ENCODE results near the gene TEAD2.
"Not testable (repeated sequence)": the region's sequence is repeated elsewhere in the genome, so short reads cannot be mapped to it uniquely, and the experiment has no call there.

TEAD2 gene

GRCh38 chr19:49333418-49333805 is 28.8 kb downstream of the TEAD2 start:
- no peak for DNase-seq (ENCODE audit: low read depth)

DNA sequence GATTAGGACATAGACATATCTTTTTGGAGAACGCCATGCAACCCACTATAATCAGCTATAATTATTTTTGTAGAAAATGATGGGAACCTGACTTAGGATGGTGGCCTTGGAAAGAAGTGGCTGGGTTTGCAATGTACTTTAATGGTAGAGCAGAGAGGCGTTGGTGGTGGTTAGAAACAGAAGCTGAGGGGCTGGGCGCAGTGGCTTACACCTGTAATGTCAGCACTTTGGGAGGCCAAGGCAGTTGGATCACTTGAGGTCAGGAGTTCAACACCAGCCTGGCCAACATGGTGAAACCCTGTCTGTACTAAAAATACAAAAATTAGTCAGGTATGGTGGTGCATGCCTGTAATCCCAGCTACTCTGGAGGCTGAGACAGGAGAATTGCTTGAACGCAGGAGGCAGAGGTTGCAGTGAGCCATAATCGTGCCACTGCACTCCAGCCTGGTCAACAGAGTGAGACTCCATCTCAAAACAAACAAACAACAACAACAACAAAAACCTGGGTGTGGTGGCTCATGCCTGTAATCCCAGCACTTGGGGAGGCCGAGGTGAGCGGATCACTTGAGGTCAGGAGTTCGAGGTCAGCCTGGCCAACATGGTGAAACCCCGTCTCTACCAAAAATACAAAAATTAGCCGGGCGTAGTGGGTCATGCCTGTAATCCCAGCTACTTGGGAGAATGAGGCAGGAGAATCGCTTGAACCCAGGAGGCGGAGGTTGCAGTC is 29.4 kb downstream of the TEAD2 start:
- DNase-seq (ENCODE audit: low read depth), result not testable (repeated sequence)

DNA sequence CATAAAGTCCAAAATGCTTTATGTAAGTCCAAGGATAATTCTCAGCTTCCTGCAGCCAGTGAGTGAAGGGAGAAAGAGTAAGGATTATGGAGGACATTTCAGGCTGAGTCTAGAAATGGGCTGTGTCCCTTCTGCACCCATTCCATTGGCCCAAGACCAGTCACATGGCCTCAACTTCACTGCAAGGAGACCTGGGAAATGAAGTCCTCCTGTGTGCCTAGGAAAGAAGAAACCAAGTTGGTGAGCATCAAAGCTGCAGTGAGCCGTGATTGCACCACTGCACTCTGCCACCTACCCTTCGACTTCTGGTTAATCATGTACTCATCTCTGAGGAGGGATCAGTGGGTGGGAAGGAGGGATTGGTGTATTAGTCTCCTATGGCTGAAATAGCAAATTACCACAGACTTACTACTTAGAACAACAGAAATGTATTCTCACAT is 30.6 kb downstream of the TEAD2 start:
- no peak for DNase-seq (ENCODE audit: low read depth)

DNA sequence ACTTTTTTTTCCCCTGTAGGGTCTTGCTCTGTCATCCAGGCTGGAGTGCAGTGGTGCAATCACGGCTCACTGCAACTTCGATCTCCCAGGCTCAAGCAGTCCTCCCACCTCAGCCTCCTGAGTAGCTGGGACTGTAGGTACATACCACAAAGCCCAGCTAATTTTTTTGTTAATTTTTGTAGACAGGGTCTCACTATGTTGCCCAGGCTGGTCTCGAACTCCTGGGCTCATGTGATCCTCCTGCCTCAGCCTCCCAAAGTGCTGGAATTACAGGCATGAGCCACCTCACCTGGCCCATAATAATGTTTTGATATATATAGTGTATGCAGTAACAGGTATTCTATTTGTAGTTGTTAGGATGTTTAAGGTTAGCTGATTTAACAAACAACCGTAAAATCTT is 31.0 kb downstream of the TEAD2 start:
- not testable (repeated sequence) for DNase-seq (ENCODE audit: low read depth)

DNA sequence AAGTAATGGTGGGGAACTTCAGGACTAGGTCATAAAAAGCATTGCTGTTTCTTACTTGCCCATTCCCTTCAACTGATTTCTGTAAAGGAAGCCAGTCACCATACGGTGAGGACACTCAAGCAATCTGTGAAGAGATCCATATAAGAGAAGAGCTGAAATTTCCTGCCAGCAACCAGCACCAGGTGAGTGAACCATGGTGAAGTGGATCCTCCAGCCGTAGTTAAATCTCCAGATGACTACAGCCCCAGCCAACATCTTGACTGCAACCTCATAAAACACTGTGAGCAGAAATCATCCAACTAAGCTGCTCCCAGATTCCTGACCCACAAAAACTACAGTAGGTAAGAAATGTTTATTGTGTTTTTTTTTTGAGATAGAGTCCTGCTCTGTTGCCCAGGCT is 33.5 kb downstream of the TEAD2 start:
- no peak for DNase-seq (ENCODE audit: low read depth)

GRCh38 chr19:49327878-49328544 is 34.2 kb downstream of the TEAD2 start:
- no peak for DNase-seq (ENCODE audit: low read depth)

DNA sequence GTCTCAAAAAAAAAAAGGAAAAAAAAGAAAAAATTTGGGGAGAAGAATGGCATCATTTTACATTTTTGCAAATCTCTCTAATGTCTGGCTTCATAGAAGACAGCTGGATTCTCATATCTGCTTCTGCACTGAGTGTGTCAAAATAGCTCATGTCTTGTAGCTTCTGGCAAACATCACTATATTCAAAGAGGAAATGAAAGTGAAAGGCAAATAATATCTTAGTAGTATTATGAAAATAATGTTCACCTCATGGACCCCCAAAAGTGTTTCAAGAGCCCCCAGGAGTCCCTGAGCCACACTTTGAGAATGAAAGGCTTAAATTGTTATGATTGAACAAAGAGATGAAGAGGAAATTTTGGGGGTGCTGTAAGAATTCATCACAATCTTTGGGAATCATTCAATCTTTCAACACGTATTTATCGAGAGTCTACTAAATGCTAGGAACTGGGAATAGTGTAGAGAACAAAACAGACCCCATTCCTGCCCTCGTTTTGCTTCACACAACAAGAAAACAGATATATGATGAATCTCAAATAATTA is 36.0 kb downstream of the TEAD2 start:
- DNase-seq (ENCODE audit: low read depth), result no peak

- DNase-seq (ENCODE audit: low read depth), result not testable (repeated sequence)
Observed at GRCh38 chr19:49325756-49326155, 36.5 kb downstream of the TEAD2 start.

DNA sequence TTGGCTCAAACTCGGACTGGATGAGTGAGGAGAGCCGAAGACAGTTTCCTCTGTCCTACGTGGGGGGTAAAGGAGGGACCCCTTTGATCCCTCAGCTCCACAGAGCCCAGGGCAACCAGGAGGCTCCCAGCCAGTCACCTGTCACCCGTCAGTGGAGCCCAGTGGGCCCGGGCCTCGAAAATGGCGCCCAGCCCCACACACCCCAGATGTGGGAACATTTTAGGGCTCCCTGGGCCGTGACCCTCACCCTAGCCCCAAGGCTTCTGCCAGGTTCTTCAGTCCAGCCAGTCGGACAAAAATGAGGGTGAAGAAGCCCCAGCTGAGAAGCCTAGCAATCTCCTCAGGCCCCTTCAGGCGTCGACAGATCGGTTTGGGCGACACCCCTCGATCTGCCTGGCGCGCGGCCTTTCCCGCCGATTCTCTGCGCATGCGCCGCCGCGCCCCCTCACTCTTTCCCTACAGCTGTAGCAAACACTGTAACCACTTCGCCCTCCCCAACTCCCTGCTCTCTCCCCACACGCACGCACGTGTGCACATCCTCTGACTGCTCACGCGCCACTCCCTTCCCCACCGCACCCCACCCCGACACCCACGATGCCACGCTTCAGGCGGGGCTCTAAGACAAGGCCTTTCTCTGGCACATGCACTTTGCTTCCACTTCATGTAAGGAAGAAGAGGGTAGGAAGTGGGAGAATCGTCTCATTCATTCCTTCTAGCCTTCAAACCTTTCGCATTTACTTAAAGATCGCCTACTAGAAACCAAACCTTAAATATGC is 37.2 kb downstream of the TEAD2 start, which contains the start of gene SLC6A16:
TSS of gene SLC6A16 (minus strand) at position 391 of the 776 bp plus-strand sequence. CDS start 13,844 bp downstream, outside the sequence.
- no peak for DNase-seq (ENCODE audit: low read depth)

GRCh38 chr19:49318296-49318695 is 43.9 kb downstream of the TEAD2 start:
- no peak for DNase-seq (ENCODE audit: low read depth)

- DNase-seq (ENCODE audit: low read depth), result no peak
Observed at GRCh38 chr19:49316284-49316683, 45.9 kb downstream of the TEAD2 start.

GRCh38 chr19:49315111-49315510 is 47.1 kb downstream of the TEAD2 start:
- no peak for DNase-seq (ENCODE audit: low read depth)

- no peak for DNase-seq (ENCODE audit: low read depth)
Observed at GRCh38 chr19:49309087-49309486, 53.1 kb downstream of the TEAD2 start.

GRCh38 chr19:49306734-49307133 is 55.5 kb downstream of the TEAD2 start:
- DNase-seq (ENCODE audit: low read depth), result not testable (repeated sequence)

DNA sequence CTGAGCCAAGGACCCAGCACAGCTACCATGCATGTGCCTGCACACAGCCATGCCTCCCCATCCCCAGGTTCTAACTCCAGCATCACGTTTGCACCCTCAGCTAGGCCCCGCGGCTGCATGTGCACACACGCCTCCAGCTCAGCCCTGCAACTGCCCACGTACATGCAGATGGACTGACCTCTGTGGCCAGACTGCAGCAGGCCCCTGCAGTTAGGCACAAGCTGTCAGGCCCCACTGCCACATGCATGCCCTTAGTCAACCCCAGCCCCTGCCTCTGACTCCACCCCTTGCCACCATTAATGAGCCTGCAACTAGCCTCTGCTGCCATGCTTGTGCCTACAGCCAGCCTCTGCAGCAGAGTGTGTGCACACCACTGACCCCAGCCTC is 60.4 kb downstream of the TEAD2 start:
- no peak for DNase-seq (ENCODE audit: low read depth)

DNA sequence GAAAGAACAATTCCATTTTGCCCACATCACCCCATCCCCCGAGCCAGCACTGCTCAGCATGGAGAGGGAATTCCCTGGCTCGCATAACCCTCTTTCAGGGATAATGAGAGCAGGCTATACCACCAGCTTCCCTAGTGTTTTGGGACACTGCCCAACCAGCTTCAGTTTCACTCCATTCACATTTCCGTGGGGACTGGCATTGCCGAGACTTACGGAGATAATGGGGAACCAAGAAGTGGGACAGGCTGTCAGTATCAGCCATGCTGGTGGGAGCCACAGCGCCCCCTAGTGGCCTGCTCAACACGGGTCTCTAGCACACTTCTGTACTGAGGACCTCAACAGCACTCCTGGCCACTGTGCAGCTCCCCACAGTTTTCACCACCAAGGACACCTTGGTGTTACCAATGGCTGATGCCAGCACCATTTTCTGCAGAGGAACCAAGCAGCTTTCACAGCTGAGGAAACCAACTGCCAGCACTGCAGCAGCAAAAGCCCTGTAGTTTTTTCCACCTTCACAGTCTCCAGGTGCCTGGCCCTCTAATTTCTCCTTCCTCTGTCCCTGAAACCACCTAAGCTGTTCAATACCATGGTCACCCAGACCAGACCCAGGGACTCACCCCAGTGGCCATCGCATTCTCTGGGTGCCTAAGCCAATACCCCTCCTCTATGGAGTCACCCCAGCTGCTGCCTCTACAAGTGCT is 60.9 kb downstream of the TEAD2 start:
- DNase-seq (ENCODE audit: low read depth), result peak; percentile 17

- not testable (repeated sequence) for DNase-seq (ENCODE audit: low read depth)
Observed at GRCh38 chr19:49298653-49299052, 63.6 kb downstream of the TEAD2 start.

GRCh38 chr19:49297403-49297802 is 64.8 kb downstream of the TEAD2 start:
- no peak for DNase-seq (ENCODE audit: low read depth)

DNA sequence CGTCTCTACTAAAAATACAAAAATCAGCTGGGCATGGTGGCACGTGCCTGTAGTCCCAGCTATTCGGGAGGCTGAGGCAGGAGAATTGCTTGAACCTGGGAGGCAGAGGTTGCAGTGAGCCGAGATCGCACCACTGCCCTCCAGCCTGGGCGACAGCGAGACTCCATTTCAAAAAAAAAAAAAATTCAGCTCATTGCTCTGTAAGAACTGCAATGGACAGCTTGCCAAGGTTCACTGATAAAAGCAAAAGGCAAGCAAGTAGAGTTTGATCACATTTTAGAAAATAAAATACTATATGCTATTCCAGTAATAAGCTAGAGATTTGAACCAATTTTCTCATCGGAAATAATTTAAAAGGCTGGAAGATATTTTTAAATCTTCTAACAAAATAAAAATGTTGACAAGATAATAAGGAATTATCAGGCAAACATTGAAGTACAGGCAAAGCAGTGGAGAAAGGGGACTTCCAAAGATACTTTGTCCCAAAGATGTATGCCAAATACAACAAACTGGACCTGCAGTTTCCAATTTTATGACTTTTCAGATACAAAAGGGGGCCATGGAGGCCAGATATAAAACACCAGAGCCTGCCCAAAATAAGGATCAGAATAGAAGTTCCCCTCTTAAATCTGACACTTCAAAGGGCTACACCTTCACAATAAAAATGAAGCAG is 66.9 kb downstream of the TEAD2 start:
- DNase-seq (ENCODE audit: low read depth), result no peak

- no peak for DNase-seq (ENCODE audit: low read depth)
Observed at GRCh38 chr19:49294401-49294800, 67.8 kb downstream of the TEAD2 start.
